Fibroblast of skin of back (primary cell): Measurements from ENCODE around the gene DNAH17.

ENCODE experiments used
- DNase-seq: peaks from one replicate; pipeline ENCODE4 v3.0.0-alpha.2; 2013

DNAH17 gene

GRCh38 chr17:78408476-78409050, 168.6 kb downstream of the DNAH17 start:
- DNase-seq = no peak

DNA sequence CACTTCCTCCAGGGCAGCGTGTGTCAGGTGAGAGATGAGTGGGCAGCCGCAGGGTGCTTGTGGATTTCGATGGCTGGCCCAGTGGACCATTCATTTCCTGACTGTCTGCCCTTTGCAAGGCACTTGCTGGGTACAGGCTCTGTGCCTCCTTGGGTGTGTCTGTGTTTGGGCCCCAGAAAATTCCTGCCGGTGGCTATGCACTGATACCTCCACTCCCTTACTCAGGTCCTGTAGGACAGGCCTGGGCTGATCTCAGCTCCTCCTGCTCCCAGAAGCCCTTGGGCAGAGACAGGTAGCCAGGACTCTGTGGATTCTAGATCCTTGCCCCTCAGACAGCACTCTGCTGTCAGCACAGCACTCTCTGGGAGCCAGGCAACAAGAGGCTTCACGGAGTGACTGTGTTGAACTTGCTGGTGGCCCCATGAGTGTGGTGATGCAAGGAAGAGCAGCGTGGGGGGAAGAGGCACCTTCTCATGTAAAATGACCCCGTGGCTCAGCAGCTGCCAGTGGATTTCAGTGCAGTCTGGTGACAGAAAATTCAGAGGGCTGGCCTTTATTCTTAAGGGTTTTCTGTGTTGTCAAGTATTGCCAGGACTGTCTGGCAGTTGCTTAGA, 169.7 kb downstream of the DNAH17 start:
- DNase-seq = no peak

DNA sequence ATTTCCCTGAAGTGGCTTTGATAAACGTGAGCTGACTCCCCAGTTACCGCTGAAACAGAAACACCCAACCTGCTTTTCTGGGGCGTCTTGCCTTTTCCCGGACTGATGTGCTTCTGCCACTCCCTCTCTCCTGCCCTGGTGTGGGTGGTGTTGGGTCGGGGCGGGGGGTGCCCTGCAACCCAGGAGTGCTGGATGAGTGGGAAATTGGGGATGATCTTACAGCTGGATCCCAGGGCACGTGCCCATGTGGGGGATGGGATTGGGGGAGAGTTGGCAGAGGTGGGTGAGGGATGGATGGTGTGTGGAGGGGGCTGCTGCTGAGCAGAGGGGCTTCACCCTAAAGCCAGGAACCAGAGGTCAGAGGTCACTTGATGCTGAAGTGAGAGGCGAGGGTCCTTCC, 170.3 kb downstream of the DNAH17 start:
- DNase-seq = no peak

DNA sequence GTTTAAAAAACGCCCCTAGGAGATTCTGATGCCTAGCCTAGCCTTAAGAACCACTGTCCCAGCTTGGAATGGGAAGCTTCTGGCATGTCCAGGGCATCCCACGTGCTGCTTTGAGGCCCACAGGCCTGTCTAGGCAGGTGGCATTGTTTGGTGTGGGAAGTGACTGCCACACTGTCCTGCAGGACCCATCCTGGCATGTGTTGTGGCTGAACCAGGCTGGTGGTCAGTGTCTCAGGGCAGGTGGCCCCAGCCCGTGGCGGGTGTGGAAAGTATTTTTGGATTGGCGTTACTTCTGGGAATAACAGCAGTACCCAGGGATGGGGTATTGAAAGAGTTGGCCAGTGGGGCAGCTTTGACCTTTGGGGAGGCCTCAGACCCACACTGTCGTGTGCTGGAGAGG, 170.8 kb downstream of the DNAH17 start:
- DNase-seq = no peak

DNA sequence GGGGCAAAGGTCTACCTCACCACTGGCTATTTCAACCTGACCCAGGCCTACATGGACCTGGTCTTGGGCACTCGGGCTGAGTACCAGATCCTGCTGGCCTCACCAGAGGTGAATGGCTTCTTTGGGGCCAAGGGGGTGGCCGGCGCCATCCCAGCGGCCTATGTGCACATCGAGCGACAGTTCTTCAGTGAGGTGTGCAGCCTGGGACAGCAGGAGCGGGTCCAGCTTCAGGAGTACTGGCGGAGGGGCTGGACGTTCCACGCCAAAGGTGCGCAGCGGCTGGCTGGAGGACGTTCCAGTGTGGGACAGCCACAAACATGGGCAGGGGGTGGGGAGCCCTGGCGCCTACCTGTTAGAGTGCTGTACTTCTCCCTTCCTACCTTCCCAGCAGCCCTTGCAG, 173.4 kb downstream of the DNAH17 start:
- DNase-seq = no peak

- DNase-seq = no peak
These were observed 175.3 kb downstream of the DNAH17 start for GRCh38 chr17:78401891-78402290.

GRCh38 chr17:78401246-78401645, 175.9 kb downstream of the DNAH17 start:
- DNase-seq = peak; percentile 62

DNA sequence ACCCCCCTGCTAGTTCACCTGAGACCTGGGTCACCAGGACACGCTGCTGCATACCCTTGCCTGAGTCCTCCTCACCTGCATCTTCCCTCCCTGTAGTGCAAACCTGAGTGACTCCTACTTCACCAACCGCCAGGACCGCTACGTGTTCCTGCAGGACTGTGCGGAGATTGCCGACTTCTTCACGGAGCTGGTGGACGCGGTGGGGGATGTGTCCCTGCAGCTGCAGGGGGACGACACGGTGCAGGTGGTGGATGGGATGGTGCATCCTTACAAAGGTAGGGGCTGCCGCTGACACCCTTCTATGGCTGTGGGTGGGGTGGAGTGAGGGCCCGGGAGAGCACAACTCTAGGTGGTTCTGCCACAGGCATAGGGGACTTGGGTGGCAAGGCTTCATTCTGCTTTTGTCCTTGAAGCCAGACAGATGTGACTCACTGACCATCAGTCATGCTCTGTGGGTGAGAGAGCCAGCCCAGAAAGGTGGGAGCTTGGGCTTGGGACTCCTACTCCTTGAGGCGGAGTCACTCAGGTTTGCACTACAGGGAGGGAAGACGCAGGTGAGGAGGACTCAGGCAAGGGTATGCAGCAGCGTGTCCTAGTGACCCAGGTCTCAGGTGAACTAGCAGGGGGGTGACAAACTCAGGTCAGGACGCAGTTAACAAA, 176.5 kb downstream of the DNAH17 start:
- no peak for DNase-seq

- DNase-seq = no peak
These were observed 177.5 kb downstream of the DNAH17 start for GRCh38 chr17:78399693-78400144.

GRCh38 chr17:78399028-78399692, 178.0 kb downstream of the DNAH17 start:
- DNase-seq = no peak

GRCh38 chr17:78398390-78398789, 178.8 kb downstream of the DNAH17 start:
- DNase-seq = no peak

- DNase-seq = peak; percentile 54
These were observed 179.5 kb downstream of the DNAH17 start for GRCh38 chr17:78397681-78398101.

GRCh38 chr17:78396441-78397337, 180.5 kb downstream of the DNAH17 start:
- no peak for DNase-seq

DNA sequence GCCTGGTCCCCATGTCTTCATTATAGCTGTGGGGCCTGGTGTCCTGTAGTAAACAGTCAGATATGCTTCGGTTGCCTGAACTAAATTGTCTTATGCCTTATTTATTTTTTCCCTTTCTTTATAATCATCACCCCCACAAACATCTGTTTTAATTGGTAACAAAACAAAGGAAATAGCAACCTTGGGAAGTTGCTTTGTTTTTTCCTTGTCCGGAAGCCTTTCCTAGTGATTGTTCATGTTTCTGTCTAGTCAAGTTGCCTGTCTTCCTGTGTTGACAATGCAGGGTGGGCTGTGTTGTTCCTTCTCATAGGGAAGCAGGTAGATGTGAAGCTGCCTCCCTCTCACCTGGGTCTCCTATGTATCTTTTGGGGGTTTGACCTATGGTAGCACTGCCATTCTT, 182.0 kb downstream of the DNAH17 start:
- no peak for DNase-seq

DNA sequence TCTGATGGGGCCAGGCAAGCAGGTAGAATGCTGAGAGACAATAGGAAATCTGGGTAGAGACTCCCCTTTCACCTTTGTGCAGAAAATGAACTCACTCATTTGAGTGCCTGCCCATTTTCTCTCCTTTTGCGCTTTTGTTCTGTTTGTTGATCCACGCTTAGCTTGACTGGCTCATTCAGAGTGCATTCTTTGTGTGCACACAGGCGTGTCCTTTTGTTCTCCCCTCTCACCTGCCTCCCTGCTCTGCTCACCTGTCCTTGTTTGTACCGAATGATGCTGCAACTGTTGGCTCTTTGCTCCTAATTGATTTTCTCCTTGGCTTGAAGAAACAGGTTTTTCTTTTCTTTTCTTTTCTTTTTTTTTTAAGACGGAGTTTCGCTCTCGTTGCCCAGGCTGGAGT, 183.0 kb downstream of the DNAH17 start:
- DNase-seq = no peak

DNA sequence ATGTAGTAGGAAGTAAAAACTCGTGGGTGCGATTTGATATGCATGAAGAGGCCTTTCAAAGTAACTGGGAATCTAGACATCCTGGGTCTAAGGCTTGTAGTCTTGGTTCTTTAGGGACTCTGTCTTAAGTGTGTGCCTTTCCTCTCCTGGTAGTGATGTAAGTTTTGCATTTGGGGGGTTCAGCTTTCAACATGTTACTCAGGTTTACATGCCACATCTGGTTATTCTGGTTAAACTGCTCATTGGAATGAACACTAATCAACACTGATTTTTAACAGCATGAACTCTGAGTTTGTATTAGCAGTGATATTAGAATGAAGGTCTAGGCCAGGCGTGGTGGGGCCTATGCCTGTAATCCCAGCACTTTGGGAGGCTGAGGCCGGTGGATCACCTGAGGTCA, 183.6 kb downstream of the DNAH17 start:
- no peak for DNase-seq

- no peak for DNase-seq
These were observed 184.9 kb downstream of the DNAH17 start for GRCh38 chr17:78392295-78392694.

DNA sequence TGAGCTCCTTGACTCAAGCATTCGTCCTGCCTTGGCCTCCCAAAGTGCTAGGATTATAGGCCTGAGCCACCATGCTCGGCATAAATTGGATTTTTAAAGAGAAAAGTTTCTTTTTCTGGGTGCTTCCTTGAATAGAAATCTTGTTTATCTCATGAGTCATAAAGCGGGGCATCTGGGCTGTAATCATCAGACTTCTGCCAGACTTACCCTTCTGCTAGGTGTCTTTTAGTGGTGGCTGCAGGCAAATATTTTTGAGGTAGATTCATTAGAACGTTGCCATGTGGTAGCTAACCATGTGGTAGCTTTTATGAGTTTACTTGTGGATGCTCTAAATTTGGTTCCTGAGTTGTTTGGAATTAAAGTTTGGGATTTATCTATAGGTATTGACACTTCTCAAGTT, 185.4 kb downstream of the DNAH17 start:
- DNase-seq = peak; percentile 62

- DNase-seq = no peak
These were observed 186.2 kb downstream of the DNAH17 start for GRCh38 chr17:78391051-78391431.

- peak; percentile 96 for DNase-seq
These were observed 186.8 kb downstream of the DNAH17 start for GRCh38 chr17:78390241-78391050.
